Astrocyte (in vitro differentiated cells and primary cell): ENCODE results near the gene CEP104. TPM values are rescaled to one million over a fixed set of nuclear protein-coding genes. Genes with fewer than 3 reads are reported as not detected.

Experiments
- DNase-seq: peaks from one replicate; pipeline ENCODE4 v3.0.0-alpha.2; 2010; ENCODE audit warnings: low read depth
- FAIRE-seq: peaks from 2 replicates; lab custom pipeline; 2011; peaks lifted over from hg19 to GRCh38; lab: Jason Lieb, UNC
- H2AFZ ChIP-seq: 2 replicates; pipeline ENCODE4 v1.6.0; 2012; ENCODE audit warnings: low read depth, low read length, inconsistent platforms
- H3K27ac ChIP-seq: 2 replicates; pipeline ENCODE4 v1.5.1; 2011; ENCODE audit warnings: low read depth, low read length, inconsistent platforms
- H3K27me3 ChIP-seq: 2 replicates; pipeline ENCODE4 v1.6.0; 2011; ENCODE audit warnings: low read length, inconsistent platforms; ENCODE audit not compliant: insufficient read depth
- H3K36me3 ChIP-seq: 2 replicates; pipeline ENCODE4 v1.5.1; 2011; ENCODE audit warnings: low read length, inconsistent platforms; ENCODE audit not compliant: insufficient read depth
- H3K4me1 ChIP-seq: 2 replicates; pipeline ENCODE4 v1.5.1; 2011; ENCODE audit warnings: low read length, inconsistent platforms; ENCODE audit not compliant: insufficient read depth
- H3K4me2 ChIP-seq: 2 replicates; pipeline ENCODE4 v1.6.0; 2012; ENCODE audit warnings: low read length, inconsistent platforms
- H3K4me3 ChIP-seq: 2 replicates; pipeline ENCODE4 v1.5.1; 2011; ENCODE audit warnings: low read depth, mild to moderate bottlenecking, low read length, inconsistent platforms; ENCODE audit not compliant: insufficient read depth
- H3K79me2 ChIP-seq: 2 replicates; pipeline ENCODE4 v1.6.0; 2012; ENCODE audit warnings: mild to moderate bottlenecking, low read length, inconsistent platforms; ENCODE audit not compliant: insufficient read depth
- H3K9ac ChIP-seq: 2 replicates; pipeline ENCODE4 v1.6.0; 2012; ENCODE audit warnings: mild to moderate bottlenecking, low read length, inconsistent platforms
- H3K9me3 ChIP-seq: 2 replicates; pipeline ENCODE4 v1.5.1; 2012; ENCODE audit warnings: low read depth, mild to moderate bottlenecking, low read length, inconsistent platforms; ENCODE audit not compliant: insufficient read depth
- H4K20me1 ChIP-seq: 2 replicates; pipeline ENCODE4 v1.6.0; 2012; ENCODE audit warnings: low read length, inconsistent platforms; ENCODE audit not compliant: insufficient read depth
- H3K27ac Mint-ChIP-seq: one replicate; pipeline ENCODE4 v1.8.0; 2021; ENCODE audit warnings: mild to moderate bottlenecking, mixed read lengths; ENCODE audit not compliant: unreplicated experiment
- H3K27me3 Mint-ChIP-seq: one replicate; pipeline ENCODE4 v1.8.0; 2021; ENCODE audit warnings: low read depth, mixed read lengths; ENCODE audit not compliant: unreplicated experiment
- H3K36me3 Mint-ChIP-seq: one replicate; pipeline ENCODE4 v1.8.0; 2021; ENCODE audit warnings: low read depth, mixed read lengths; ENCODE audit not compliant: unreplicated experiment
- H3K4me1 Mint-ChIP-seq: one replicate; pipeline ENCODE4 v1.8.0; 2021; ENCODE audit warnings: low read depth, mixed read lengths; ENCODE audit not compliant: unreplicated experiment
- H3K4me3 Mint-ChIP-seq: one replicate; pipeline ENCODE4 v1.8.0; 2021; ENCODE audit warnings: mild to moderate bottlenecking, moderate library complexity, mixed read lengths; ENCODE audit not compliant: unreplicated experiment
- H3K9me3 Mint-ChIP-seq: one replicate; pipeline ENCODE4 v1.8.0; 2021; ENCODE audit warnings: mild to moderate bottlenecking, mixed read lengths; ENCODE audit not compliant: unreplicated experiment
- CTCF ChIP-seq: IDR thresholded peaks from 2 replicates; pipeline ENCODE4 v1.5.1; 2011; ENCODE audit warnings: low read depth, mild to moderate bottlenecking, inconsistent platforms, low read length, moderate library complexity; ENCODE audit not compliant: insufficient read depth
- EZH2 ChIP-seq: IDR thresholded peaks from 2 replicates; pipeline ENCODE4 v1.6.1; 2012; ENCODE audit warnings: mild to moderate bottlenecking, low read length, inconsistent platforms; ENCODE audit not compliant: insufficient read depth
- total RNA-seq: library from RNA; stranded (reverse); gene quantifications from 2 replicates; pipeline ENCODE4 v1.2.1, GENCODE V29; 2021

The CEP104 gene
- total RNA-seq, 1 donor from 2014 or later, result 43.6 TPM

GRCh38 chr1:3770047-3770765 is 86.8 kb downstream of the CEP104 start:
- peaks cover 6% of the 10 kb centered on the region for H3K4me1 Mint-ChIP-seq
- Histone ChIP-seq H3K4me3 (no peak overlapping the region), H3K4me1 (peaks cover 11% of the 10 kb centered on the region), H3K27me3 (peaks cover 3% of the 10 kb centered on the region), H2AFZ (no peak overlapping the region), H3K79me2 (no peaks in the 10 kb centered on the region), H4K20me1 (no peaks in the 10 kb centered on the region), H3K4me2 (no peak overlapping the region), H3K9ac (no peak overlapping the region), H3K36me3 (no peaks in the 10 kb centered on the region), H3K27ac (no peak overlapping the region), H3K9me3 (no peaks in the 10 kb centered on the region)
- no peak overlapping the region for H3K27ac Mint-ChIP-seq
- H3K9me3 Mint-ChIP-seq, result no peaks in the 10 kb centered on the region
- peaks cover 17% of the 10 kb centered on the region for H3K27me3 Mint-ChIP-seq
- TF ChIP-seq EZH2 (no peak), CTCF (no peak)
- FAIRE-seq, result no peak
- no peak for DNase-seq
- H3K36me3 Mint-ChIP-seq, result no peaks in the 10 kb centered on the region
- H3K4me3 Mint-ChIP-seq, result no peak overlapping the region

DNA sequence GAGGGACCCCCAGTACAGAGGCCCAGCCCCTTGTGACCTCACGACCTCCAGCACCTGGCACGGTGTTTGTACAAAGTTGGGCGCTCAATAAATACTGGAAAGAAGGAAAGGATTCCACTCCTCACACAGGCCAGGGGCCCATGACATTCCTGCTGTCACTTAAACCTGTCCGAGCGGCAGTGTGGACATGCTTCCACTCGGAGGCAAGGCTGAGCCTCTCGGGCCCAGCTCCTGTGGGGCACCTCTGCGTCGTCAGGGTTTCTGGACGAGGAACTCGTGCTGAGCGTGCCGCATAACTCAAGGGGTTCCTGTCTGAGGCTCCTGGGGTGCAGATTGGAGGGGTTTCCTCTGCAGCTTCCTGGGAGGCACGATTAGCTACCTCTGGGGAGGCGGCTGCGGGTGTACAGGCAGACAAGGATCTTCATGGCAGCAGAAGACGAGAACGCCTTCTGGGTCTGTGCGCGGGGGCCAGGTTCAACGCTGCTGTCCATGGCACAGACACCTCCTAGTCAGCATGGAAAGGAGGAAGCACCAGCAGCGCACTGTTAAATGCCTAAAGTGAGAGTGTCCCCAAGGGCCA is 88.1 kb downstream of the CEP104 start:
- Mint-ChIP-seq H3K9me3 (no peaks in the 10 kb centered on the region), H3K4me1 (peaks cover 2% of the 10 kb centered on the region), H3K4me3 (no peak overlapping the region), H3K27ac (no peak overlapping the region), H3K36me3 (no peaks in the 10 kb centered on the region), H3K27me3 (peaks cover 24% of the 10 kb centered on the region)
- Histone ChIP-seq H3K4me2 (no peak overlapping the region), H3K27ac (no peak overlapping the region), H3K9me3 (no peaks in the 10 kb centered on the region), H3K4me1 (peaks cover 7% of the 10 kb centered on the region), H3K4me3 (no peak overlapping the region), H2AFZ (no peak overlapping the region), H3K9ac (no peak overlapping the region), H3K36me3 (no peaks in the 10 kb centered on the region), H3K79me2 (no peaks in the 10 kb centered on the region), H4K20me1 (no peaks in the 10 kb centered on the region), H3K27me3 (peaks cover 4% of the 10 kb centered on the region)
- DNase-seq (no peak), FAIRE-seq (no peak)
- TF ChIP-seq EZH2 (no peak), CTCF (no peak)
